SW 1271 (cell line): Measurements from ENCODE around the gene SRSF4.
"Not testable (repeated sequence)": the region's sequence is repeated elsewhere in the genome, so short reads cannot be mapped to it uniquely, and the experiment has no call there.

Experiments
- DNase-seq, 2 experiments: peaks; one replicate each; lab custom pipeline; 2025; lab: John Stamatoyannopoulos, UW

SRSF4 gene

GRCh38 chr1:29181413-29182225 is at the start of gene SRSF4:
TSS of gene SRSF4 (minus strand) at chr1:29181900. CDS start at chr1:29181752, 148 bp downstream.
- peak; percentile 81 to 91 for DNase-seq

GRCh38 chr1:29230553-29231378 is 49.1 kb upstream of the SRSF4 start, which contains the start of gene MECR:
TSS of gene MECR (minus strand) at chr1:29230934. CDS start at chr1:29230906, 28 bp downstream.
- peak; percentile 60 to 84 for DNase-seq

GRCh38 chr1:29230204-29230552 is 48.5 kb upstream of the SRSF4 start:
- no peak for DNase-seq

- DNase-seq: no peak
Observed at GRCh38 chr1:29227511-29227910, 45.8 kb upstream of the SRSF4 start.

- no peak for DNase-seq
Observed at GRCh38 chr1:29225361-29225760, 43.7 kb upstream of the SRSF4 start.

GRCh38 chr1:29224356-29224837 is 42.7 kb upstream of the SRSF4 start:
- no peak for DNase-seq

GRCh38 chr1:29223521-29223920 is 41.8 kb upstream of the SRSF4 start:
- no peak for DNase-seq

- no peak for DNase-seq
Observed at GRCh38 chr1:29222686-29223085, 41.0 kb upstream of the SRSF4 start.

GRCh38 chr1:29222260-29222659 is 40.6 kb upstream of the SRSF4 start:
- DNase-seq: not testable (repeated sequence)

GRCh38 chr1:29221296-29221695 is 39.6 kb upstream of the SRSF4 start:
- no peak for DNase-seq

GRCh38 chr1:29218223-29218622 is 36.5 kb upstream of the SRSF4 start:
- no peak for DNase-seq

GRCh38 chr1:29217633-29218032 is 35.9 kb upstream of the SRSF4 start:
- DNase-seq: no peak

- DNase-seq: no peak
Observed at GRCh38 chr1:29213055-29213454, 31.4 kb upstream of the SRSF4 start.

- DNase-seq: no peak
Observed at GRCh38 chr1:29211086-29212030, 29.7 kb upstream of the SRSF4 start.

GRCh38 chr1:29210278-29211085 is 28.8 kb upstream of the SRSF4 start:
- DNase-seq: no peak

- DNase-seq: no peak
Observed at GRCh38 chr1:29209173-29209572, 27.5 kb upstream of the SRSF4 start.

GRCh38 chr1:29208442-29208841 is 26.7 kb upstream of the SRSF4 start:
- DNase-seq: no peak

GRCh38 chr1:29202584-29203340 is 21.1 kb upstream of the SRSF4 start:
- DNase-seq: peak; percentile 79 to 93

GRCh38 chr1:29202053-29202452 is 20.4 kb upstream of the SRSF4 start:
- no peak for DNase-seq

GRCh38 chr1:29201595-29202051 is 19.9 kb upstream of the SRSF4 start:
- DNase-seq: no peak
